Parathyroid adenoma (tissue), 2 donors: Measurements from ENCODE around the gene TTC8.
"Not testable (repeated sequence)": the region's sequence is repeated elsewhere in the genome, so short reads cannot be mapped to it uniquely, and the experiment has no call there.

ENCODE experiments used
- H2AFZ ChIP-seq: fragments of 300-600 bp; sonication (generic); one replicate; pipeline ENCODE4 v1.7.0; 2017; ENCODE audit warnings: antibody characterized with exemption, mild to moderate bottlenecking
- H3K27ac ChIP-seq: fragments of 300-600 bp; sonication (generic); one replicate; pipeline ENCODE4 v1.7.0; 2017
- H3K27me3 ChIP-seq: fragments of 300-600 bp; sonication (generic); one replicate; pipeline ENCODE4 v1.7.0; 2017; ENCODE audit warnings: low read length; ENCODE audit not compliant: control insufficient read depth, insufficient read depth
- H3K36me3 ChIP-seq: fragments of 300-600 bp; sonication (generic); one replicate; pipeline ENCODE4 v1.7.0; 2017; ENCODE audit warnings: low read length; ENCODE audit not compliant: control insufficient read depth, insufficient read depth
- H3K4me1 ChIP-seq: fragments of 300-600 bp; sonication (generic); one replicate; pipeline ENCODE4 v1.7.0; 2017; ENCODE audit warnings: control low read depth
- H3K4me2 ChIP-seq: fragments of 300-600 bp; sonication (generic); one replicate; pipeline ENCODE4 v1.7.0; 2017; ENCODE audit warnings: low read length
- H3K4me3 ChIP-seq: fragments of 300-600 bp; sonication (generic); one replicate; pipeline ENCODE4 v1.7.0; 2017; ENCODE audit warnings: low read depth, low read length
- H3K79me2 ChIP-seq: fragments of 300-600 bp; sonication (generic); one replicate; pipeline ENCODE4 v1.7.0; 2017; ENCODE audit warnings: control low read depth
- H3K9ac ChIP-seq: fragments of 300-600 bp; sonication (generic); one replicate; pipeline ENCODE4 v1.7.0; 2017; ENCODE audit warnings: mild to moderate bottlenecking
- H3K9me3 ChIP-seq: fragments of 300-600 bp; sonication (generic); one replicate; pipeline ENCODE4 v1.7.0; 2017; ENCODE audit warnings: low read length; ENCODE audit not compliant: control insufficient read depth
- TF ChIP-seq, protein P1 (sequence below): fragments of 300-600 bp; sonication (generic); IDR thresholded peaks from one replicate; pipeline ENCODE4 v1.7.0; 2017; ENCODE audit warnings: antibody characterized with exemption, mild to moderate bottlenecking
- donor health status: primary hyperparathyroidism.

Gene TTC8

DNA sequence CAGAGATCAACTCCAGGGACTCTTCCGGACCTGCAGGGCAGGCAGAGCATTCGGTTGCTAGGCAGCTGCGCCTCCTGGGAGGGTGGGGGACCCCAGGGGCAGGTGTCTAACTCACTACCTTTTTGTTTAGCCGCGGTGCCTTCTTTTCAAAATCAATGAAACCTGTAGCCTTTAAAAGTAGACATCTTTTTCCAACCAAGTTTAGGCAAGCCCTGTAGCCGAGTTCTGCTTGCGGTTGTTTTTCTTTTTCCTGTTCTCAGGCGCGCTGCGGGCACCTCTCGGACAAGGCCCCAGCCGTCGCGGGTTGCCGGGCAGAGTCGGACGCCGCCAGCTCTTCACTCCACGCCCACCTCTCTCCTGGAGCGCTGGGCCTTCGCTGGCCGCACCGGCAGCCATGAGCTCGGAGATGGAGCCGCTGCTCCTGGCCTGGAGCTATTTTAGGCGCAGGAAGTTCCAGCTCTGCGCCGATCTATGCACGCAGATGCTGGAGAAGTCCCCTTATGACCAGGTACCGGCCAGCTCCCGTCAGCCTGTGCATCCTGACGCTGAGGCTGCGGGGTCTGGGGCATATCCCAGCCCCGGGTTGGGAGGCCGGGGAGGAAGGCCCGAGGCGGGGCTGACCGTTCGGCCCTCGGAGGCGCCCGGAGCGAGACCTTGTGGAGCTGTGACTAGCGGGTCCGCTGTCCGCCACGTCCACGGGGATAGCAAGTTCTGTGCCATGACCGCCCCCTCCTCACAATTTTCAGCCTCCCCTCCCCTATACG is at the start of gene TTC8:
Gene TTC8, plus strand, starts transcription at position 338 of the 764 bp plus-strand sequence. Its CDS starts 57 bp downstream, at position 395.
- H3K4me1 ChIP-seq, result no peaks in the 10 kb centered on the region
- no peaks in the 10 kb centered on the region for H3K27me3 ChIP-seq
- peak within 1 kb of the TSS; percentile 68 for H3K9ac ChIP-seq
- peak within 1 kb of the TSS; percentile 94 for H3K27ac ChIP-seq
- H3K79me2 ChIP-seq, result peaks cover 6% of the 10 kb centered on the region
- peak within 1 kb of the TSS; percentile 96 for H3K4me2 ChIP-seq
- peak within 1 kb of the TSS; percentile 75 for H3K4me3 ChIP-seq
- H3K9me3 ChIP-seq, result no peaks in the 10 kb centered on the region
- H2AFZ ChIP-seq, result peak within 1 kb of the TSS; percentile 98
- TF ChIP-seq, protein P1, sequence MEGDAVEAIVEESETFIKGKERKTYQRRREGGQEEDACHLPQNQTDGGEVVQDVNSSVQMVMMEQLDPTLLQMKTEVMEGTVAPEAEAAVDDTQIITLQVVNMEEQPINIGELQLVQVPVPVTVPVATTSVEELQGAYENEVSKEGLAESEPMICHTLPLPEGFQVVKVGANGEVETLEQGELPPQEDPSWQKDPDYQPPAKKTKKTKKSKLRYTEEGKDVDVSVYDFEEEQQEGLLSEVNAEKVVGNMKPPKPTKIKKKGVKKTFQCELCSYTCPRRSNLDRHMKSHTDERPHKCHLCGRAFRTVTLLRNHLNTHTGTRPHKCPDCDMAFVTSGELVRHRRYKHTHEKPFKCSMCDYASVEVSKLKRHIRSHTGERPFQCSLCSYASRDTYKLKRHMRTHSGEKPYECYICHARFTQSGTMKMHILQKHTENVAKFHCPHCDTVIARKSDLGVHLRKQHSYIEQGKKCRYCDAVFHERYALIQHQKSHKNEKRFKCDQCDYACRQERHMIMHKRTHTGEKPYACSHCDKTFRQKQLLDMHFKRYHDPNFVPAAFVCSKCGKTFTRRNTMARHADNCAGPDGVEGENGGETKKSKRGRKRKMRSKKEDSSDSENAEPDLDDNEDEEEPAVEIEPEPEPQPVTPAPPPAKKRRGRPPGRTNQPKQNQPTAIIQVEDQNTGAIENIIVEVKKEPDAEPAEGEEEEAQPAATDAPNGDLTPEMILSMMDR, result peak; percentile 7
- no peaks in the 10 kb centered on the region for H3K36me3 ChIP-seq

DNA sequence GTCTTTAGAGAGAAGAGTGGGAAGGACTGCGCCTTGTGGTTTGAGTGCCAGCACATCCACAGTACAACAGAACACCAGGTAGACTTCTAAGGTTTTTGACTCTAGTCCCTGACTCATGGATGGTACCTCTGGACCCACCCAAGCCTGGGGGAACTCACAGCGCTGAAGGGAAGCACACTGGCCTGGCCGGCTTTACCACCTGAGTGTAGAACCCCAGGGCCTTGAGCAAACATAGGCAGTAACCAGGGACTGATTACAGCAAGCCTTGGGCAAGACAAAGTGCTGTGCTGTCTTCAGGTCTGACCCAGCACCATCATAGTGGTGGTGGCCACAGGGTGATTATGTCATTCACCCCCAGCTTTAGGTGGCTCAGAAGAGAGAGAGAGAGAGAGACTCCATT is 48.9 kb upstream of the TTC8 start:
- no peak overlapping the region for H3K4me3 ChIP-seq
- H3K36me3 ChIP-seq, result no peaks in the 10 kb centered on the region
- H3K27me3 ChIP-seq, result no peaks in the 10 kb centered on the region
- H3K27ac ChIP-seq, result no peak overlapping the region
- no peaks in the 10 kb centered on the region for H3K9me3 ChIP-seq
- TF ChIP-seq, protein P1, result no peak
- H3K9ac ChIP-seq, result no peak overlapping the region
- H3K4me1 ChIP-seq, result no peaks in the 10 kb centered on the region
- H3K4me2 ChIP-seq, result no peak overlapping the region
- H2AFZ ChIP-seq, result no peak overlapping the region
- no peaks in the 10 kb centered on the region for H3K79me2 ChIP-seq

- H3K4me1 ChIP-seq, result no peaks in the 10 kb centered on the region
- TF ChIP-seq, protein P1, result no peak
- peaks cover 7% of the 10 kb centered on the region for H3K79me2 ChIP-seq
- no peak overlapping the region for H2AFZ ChIP-seq
- no peaks in the 10 kb centered on the region for H3K9me3 ChIP-seq
- H3K4me3 ChIP-seq, result no peak overlapping the region
- no peak overlapping the region for H3K4me2 ChIP-seq
- no peak overlapping the region for H3K27ac ChIP-seq
- no peaks in the 10 kb centered on the region for H3K36me3 ChIP-seq
- no peaks in the 10 kb centered on the region for H3K27me3 ChIP-seq
- H3K9ac ChIP-seq, result no peak overlapping the region
Observed at GRCh38 chr14:88785911-88786310, 38.5 kb upstream of the TTC8 start.

DNA sequence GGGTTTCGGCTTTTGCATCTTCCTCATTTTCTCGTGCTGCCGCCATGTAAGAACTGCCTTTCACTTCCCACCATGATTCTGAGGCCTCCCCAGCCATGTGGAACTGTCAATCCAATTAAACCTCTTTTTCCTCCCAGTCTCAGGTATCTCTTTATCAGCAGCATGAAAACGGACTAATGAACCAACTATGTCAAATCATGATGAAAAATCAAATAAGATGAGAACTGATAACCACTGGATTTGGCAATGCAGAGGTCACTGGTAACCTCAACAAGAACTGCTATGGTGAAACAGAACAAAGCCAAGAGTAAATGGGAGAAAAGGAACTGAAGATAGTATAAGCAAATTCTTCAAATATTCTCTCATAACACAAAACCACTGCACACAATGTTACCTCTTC is 37.7 kb upstream of the TTC8 start:
- no peak overlapping the region for H3K4me3 ChIP-seq
- H3K9me3 ChIP-seq, result no peaks in the 10 kb centered on the region
- H3K9ac ChIP-seq, result no peak overlapping the region
- no peak overlapping the region for H3K27ac ChIP-seq
- H3K27me3 ChIP-seq, result no peaks in the 10 kb centered on the region
- H3K36me3 ChIP-seq, result no peaks in the 10 kb centered on the region
- H3K4me1 ChIP-seq, result peaks cover 5% of the 10 kb centered on the region
- no peak overlapping the region for H3K4me2 ChIP-seq
- peaks cover 7% of the 10 kb centered on the region for H3K79me2 ChIP-seq
- TF ChIP-seq, protein P1, result no peak
- no peak overlapping the region for H2AFZ ChIP-seq

DNA sequence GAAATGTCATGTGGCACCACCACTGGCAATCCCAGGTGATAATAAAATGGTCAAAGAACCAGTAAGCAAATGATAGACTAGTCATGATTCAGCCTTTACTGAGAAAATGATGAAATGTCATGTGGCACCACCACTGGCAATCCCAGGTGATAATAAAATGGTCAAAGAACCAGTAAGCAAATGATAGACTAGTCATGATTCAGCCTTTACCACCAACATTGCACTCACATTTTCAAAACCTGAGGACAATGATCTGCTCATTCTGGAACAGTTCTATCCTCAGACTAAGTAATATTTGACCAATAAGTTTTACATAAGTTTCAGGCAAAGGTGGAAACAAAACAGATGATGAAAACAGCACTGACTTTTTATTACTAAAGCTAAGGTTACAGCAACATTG is 34.9 kb upstream of the TTC8 start:
- H3K27me3 ChIP-seq, H3K36me3 ChIP-seq, H3K9ac ChIP-seq, H2AFZ ChIP-seq, H3K79me2 ChIP-seq, H3K4me1 ChIP-seq, H3K4me2 ChIP-seq, H3K4me3 ChIP-seq, H3K27ac ChIP-seq, H3K9me3 ChIP-seq: not testable (repeated sequence)
